SK-N-SH treated with all-trans-retinoic acid at 6 μM for 48 hours (cell line): ENCODE data around the gene GRIK3.

Source experiments
- ATAC-seq: fragments of 200-7000 bp; cut with Tn5 transposase; 3 replicates; pipeline ENCODE4 v1.9.1; 2020; ENCODE audit warnings: mild to moderate bottlenecking, moderate library complexity
- BACH2 ChIP-seq: fragments of 250-450 bp; sonication (Bioruptor Pico); IDR thresholded peaks from 2 replicates; pipeline ENCODE4 v1.9.0; 2021; ENCODE audit warnings: mild to moderate bottlenecking, borderline replicate concordance
- CSDC2 ChIP-seq: fragments of 250-450 bp; sonication (Bioruptor Pico); IDR thresholded peaks from 2 replicates; pipeline ENCODE4 v1.5.0; 2020; ENCODE audit warnings: mild to moderate bottlenecking, moderate library complexity
- ESRRG ChIP-seq: fragments of 250-450 bp; sonication (Bioruptor Pico); IDR thresholded peaks from 2 replicates; pipeline ENCODE4 v1.6.1; 2021; ENCODE audit warnings: mild to moderate bottlenecking
- GLIS3 ChIP-seq: fragments of 250-450 bp; sonication (Bioruptor Pico); IDR thresholded peaks from 2 replicates; pipeline ENCODE4 v1.5.0; 2020; ENCODE audit warnings: mild to moderate bottlenecking, moderate library complexity
- ISL1 ChIP-seq: fragments of 250-450 bp; sonication (Bioruptor Pico); IDR thresholded peaks from 2 replicates; pipeline ENCODE4 v2.1.2; 2022; ENCODE audit warnings: mild to moderate bottlenecking, moderate library complexity
- OSR1 ChIP-seq: fragments of 250-450 bp; sonication (Bioruptor Pico); IDR thresholded peaks from 2 replicates; pipeline ENCODE4 v1.8.0; 2022; ENCODE audit warnings: moderate library complexity, mild to moderate bottlenecking, inconsistent platforms
- RARB ChIP-seq: fragments of 250-450 bp; sonication (Bioruptor Pico); IDR thresholded peaks from 2 replicates; pipeline ENCODE4 v1.8.0; 2021; ENCODE audit warnings: mild to moderate bottlenecking, moderate library complexity
- SNAI2 ChIP-seq: fragments of 250-450 bp; sonication (Bioruptor Pico); IDR thresholded peaks from 2 replicates; pipeline ENCODE4 v1.5.0; 2020; ENCODE audit warnings: mild to moderate bottlenecking, moderate library complexity
- TCF4 ChIP-seq: fragments of 250-450 bp; sonication (Bioruptor Pico); IDR thresholded peaks from 2 replicates; pipeline ENCODE4 v1.8.0; 2021; ENCODE audit warnings: mild to moderate bottlenecking, moderate library complexity, borderline replicate concordance
- TOX ChIP-seq: fragments of 250-450 bp; sonication (Bioruptor Pico); IDR thresholded peaks from 2 replicates; pipeline ENCODE4 v1.8.0; 2021; ENCODE audit warnings: mild to moderate bottlenecking, moderate library complexity, borderline replicate concordance
- ZC3H10 ChIP-seq: fragments of 250-450 bp; sonication (Bioruptor Pico); IDR thresholded peaks from 2 replicates; pipeline ENCODE4 v1.5.1; 2021; ENCODE audit warnings: mild to moderate bottlenecking, moderate library complexity
- ZFP30 ChIP-seq: fragments of 450-650 bp; formaldehyde crosslinking; IDR thresholded peaks from 2 replicates; pipeline ENCODE4 v1.5.0; 2022; ENCODE audit warnings: mild to moderate bottlenecking, moderate library complexity
- ZNF565 ChIP-seq: fragments of 450-650 bp; formaldehyde crosslinking; conservative IDR thresholded peaks from 2 replicates; pipeline ENCODE4 v1.5.0; 2020; ENCODE audit warnings: low read depth, mild to moderate bottlenecking, moderate library complexity
- ZNF70 ChIP-seq: fragments of 450-650 bp; formaldehyde crosslinking; IDR thresholded peaks from 2 replicates; pipeline ENCODE4 v1.5.0; 2020; ENCODE audit warnings: mild to moderate bottlenecking, moderate library complexity
- ZNF8 ChIP-seq: fragments of 450-650 bp; formaldehyde crosslinking; IDR thresholded peaks from 2 replicates; pipeline ENCODE4 v1.5.0; 2020; ENCODE audit warnings: mild to moderate bottlenecking, moderate library complexity
- TF ChIP-seq, protein P1 (sequence below): fragments of 250-450 bp; sonication (Bioruptor Pico); IDR thresholded peaks from 2 replicates; pipeline ENCODE4 v1.8.0; 2021; ENCODE audit warnings: low read depth, mild to moderate bottlenecking, moderate library complexity, borderline replicate concordance
- TF ChIP-seq, protein P2 (sequence below): fragments of 250-450 bp; sonication (Bioruptor Pico); IDR thresholded peaks from 2 replicates; pipeline ENCODE4 v1.8.0; 2020; ENCODE audit warnings: mild to moderate bottlenecking, moderate library complexity, borderline replicate concordance
- TF ChIP-seq, protein P3 (sequence below): fragments of 250-450 bp; sonication (Bioruptor Pico); IDR thresholded peaks from 2 replicates; pipeline ENCODE4 v1.5.0; 2020; ENCODE audit warnings: mild to moderate bottlenecking, moderate library complexity
- TF ChIP-seq, protein P4 (sequence below): fragments of 250-450 bp; sonication (Bioruptor Pico); IDR thresholded peaks from 2 replicates; pipeline ENCODE4 v1.5.1; 2020; ENCODE audit warnings: low read depth, mild to moderate bottlenecking, moderate library complexity

The GRIK3 gene

DNA sequence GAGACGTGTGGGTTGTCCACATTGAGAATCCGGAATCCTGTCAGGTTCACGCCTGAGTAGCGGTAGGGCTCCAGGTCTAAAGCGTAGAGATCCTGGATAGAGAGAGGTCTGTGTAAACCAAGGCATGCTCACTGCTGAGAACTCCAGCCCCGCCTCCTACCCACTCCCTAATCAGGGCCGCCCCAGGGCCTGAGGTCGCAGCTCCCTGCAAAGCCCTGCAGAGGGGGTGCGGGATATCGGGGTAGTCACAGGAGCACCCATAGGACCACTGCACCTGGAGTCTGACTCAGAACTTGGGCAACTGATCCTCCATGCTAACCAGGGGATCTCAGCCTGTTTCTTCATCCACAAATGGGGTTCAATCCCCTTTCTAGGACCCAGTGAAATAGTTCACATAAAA is 174.4 kb downstream of the GRIK3 start:
- ATAC-seq: no peak
- TF ChIP-seq ZNF565 (CRISPR knock-in tag) (no peak), TCF4 (CRISPR knock-in tag) (no peak), ZC3H10 (CRISPR knock-in tag) (no peak), SNAI2 (CRISPR knock-in tag) (no peak), TOX (no peak), ISL1 (CRISPR knock-in tag) (no peak), ZFP30 (no peak), BACH2 (CRISPR knock-in tag) (no peak), GLIS3 (CRISPR knock-in tag) (no peak), CSDC2 (CRISPR knock-in tag) (no peak), OSR1 (no peak), ZNF8 (CRISPR knock-in tag) (no peak), RARB (no peak), ZNF70 (CRISPR knock-in tag) (no peak)
- TF ChIP-seq, protein P1, sequence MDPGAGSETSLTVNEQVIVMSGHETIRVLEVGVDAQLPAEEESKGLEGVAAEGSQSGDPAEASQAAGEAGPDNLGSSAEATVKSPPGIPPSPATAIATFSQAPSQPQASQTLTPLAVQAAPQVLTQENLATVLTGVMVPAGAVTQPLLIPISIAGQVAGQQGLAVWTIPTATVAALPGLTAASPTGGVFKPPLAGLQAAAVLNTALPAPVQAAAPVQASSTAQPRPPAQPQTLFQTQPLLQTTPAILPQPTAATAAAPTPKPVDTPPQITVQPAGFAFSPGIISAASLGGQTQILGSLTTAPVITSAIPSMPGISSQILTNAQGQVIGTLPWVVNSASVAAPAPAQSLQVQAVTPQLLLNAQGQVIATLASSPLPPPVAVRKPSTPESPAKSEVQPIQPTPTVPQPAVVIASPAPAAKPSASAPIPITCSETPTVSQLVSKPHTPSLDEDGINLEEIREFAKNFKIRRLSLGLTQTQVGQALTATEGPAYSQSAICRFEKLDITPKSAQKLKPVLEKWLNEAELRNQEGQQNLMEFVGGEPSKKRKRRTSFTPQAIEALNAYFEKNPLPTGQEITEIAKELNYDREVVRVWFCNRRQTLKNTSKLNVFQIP (CRISPR knock-in tag): no peak
- TF ChIP-seq, protein P2, sequence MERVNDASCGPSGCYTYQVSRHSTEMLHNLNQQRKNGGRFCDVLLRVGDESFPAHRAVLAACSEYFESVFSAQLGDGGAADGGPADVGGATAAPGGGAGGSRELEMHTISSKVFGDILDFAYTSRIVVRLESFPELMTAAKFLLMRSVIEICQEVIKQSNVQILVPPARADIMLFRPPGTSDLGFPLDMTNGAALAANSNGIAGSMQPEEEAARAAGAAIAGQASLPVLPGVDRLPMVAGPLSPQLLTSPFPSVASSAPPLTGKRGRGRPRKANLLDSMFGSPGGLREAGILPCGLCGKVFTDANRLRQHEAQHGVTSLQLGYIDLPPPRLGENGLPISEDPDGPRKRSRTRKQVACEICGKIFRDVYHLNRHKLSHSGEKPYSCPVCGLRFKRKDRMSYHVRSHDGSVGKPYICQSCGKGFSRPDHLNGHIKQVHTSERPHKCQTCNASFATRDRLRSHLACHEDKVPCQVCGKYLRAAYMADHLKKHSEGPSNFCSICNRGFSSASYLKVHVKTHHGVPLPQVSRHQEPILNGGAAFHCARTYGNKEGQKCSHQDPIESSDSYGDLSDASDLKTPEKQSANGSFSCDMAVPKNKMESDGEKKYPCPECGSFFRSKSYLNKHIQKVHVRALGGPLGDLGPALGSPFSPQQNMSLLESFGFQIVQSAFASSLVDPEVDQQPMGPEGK (CRISPR knock-in tag): no peak
- TF ChIP-seq, protein P3, sequence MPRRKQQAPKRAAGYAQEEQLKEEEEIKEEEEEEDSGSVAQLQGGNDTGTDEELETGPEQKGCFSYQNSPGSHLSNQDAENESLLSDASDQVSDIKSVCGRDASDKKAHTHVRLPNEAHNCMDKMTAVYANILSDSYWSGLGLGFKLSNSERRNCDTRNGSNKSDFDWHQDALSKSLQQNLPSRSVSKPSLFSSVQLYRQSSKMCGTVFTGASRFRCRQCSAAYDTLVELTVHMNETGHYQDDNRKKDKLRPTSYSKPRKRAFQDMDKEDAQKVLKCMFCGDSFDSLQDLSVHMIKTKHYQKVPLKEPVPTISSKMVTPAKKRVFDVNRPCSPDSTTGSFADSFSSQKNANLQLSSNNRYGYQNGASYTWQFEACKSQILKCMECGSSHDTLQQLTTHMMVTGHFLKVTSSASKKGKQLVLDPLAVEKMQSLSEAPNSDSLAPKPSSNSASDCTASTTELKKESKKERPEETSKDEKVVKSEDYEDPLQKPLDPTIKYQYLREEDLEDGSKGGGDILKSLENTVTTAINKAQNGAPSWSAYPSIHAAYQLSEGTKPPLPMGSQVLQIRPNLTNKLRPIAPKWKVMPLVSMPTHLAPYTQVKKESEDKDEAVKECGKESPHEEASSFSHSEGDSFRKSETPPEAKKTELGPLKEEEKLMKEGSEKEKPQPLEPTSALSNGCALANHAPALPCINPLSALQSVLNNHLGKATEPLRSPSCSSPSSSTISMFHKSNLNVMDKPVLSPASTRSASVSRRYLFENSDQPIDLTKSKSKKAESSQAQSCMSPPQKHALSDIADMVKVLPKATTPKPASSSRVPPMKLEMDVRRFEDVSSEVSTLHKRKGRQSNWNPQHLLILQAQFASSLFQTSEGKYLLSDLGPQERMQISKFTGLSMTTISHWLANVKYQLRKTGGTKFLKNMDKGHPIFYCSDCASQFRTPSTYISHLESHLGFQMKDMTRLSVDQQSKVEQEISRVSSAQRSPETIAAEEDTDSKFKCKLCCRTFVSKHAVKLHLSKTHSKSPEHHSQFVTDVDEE (CRISPR knock-in tag): no peak
- TF ChIP-seq, protein P4, sequence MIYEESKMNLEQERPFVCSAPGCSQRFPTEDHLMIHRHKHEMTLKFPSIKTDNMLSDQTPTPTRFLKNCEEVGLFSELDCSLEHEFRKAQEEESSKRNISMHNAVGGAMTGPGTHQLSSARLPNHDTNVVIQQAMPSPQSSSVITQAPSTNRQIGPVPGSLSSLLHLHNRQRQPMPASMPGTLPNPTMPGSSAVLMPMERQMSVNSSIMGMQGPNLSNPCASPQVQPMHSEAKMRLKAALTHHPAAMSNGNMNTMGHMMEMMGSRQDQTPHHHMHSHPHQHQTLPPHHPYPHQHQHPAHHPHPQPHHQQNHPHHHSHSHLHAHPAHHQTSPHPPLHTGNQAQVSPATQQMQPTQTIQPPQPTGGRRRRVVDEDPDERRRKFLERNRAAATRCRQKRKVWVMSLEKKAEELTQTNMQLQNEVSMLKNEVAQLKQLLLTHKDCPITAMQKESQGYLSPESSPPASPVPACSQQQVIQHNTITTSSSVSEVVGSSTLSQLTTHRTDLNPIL (CRISPR knock-in tag): no peak

DNA sequence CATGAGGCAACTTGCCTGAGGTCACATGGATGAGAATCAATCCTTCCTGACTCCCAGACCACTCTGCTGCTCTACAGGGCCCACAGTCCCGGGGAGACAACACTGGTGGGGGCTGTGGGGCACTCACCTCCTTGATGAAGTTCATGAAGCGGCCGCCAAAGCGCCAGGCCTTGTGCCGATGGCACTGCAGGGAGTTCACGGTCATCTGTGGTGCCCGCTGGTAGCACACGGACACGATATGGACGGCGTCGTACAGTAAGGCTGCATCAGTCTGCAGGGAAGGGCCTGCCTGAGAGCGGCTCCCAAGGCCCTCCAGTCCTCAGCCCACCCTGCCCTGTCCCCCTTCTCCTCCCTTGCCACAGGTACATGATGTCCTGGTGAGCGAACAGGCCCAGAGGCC is 175.3 kb downstream of the GRIK3 start:
- ATAC-seq: no peak
- TF ChIP-seq, protein P3 (CRISPR knock-in tag): no peak
- TF ChIP-seq SNAI2 (CRISPR knock-in tag) (no peak), TCF4 (CRISPR knock-in tag) (no peak), ZC3H10 (CRISPR knock-in tag) (no peak)
- TF ChIP-seq, protein P4 (CRISPR knock-in tag): no peak

DNA sequence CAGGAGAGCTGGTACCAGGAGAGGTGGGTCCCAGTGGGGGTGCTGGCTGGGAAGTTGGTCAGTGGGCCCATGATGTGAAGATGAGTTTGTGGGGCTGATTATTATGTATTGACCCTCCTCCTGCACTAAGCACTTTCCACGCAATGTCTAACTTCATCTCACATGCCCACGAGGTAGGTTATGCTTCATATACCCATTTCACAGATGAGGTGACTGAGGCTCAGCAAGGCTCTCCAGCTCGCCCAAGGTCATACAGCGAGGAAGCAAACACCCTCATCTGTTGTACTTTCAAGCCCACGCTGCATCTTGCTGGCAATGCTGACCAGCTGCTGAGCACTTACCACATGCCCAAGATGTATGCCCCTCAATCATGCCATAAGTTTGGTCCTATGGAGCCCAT is 175.8 kb downstream of the GRIK3 start:
- TF ChIP-seq TCF4 (CRISPR knock-in tag): no peak
- no peak for TF ChIP-seq ESRRG
- TF ChIP-seq BACH2 (CRISPR knock-in tag): no peak
- TF ChIP-seq RARB: no peak
- no peak for ATAC-seq
